Suprapubic skin (tissue), 4 donors: Measurements from ENCODE around the gene FOXF1. TPM values are rescaled to one million over a fixed set of nuclear protein-coding genes. Genes with fewer than 3 reads are reported as not detected.

Experiments used
- DNase-seq, 2 donors: peaks; one replicate each; pipeline ENCODE4 v3.0.0-alpha.2; 2019; ENCODE audit warnings: low spot score in 2 of 2
- H3K27ac ChIP-seq: fragments of 200-600 bp; sonication (generic); one replicate; pipeline ENCODE4 v1.5.1; 2019
- H3K27me3 ChIP-seq: fragments of 200-600 bp; sonication (generic); one replicate; pipeline ENCODE4 v1.5.1; 2019
- H3K36me3 ChIP-seq: fragments of 200-600 bp; sonication (generic); one replicate; pipeline ENCODE4 v1.5.1; 2019
- H3K4me1 ChIP-seq: fragments of 200-600 bp; sonication (generic); one replicate; pipeline ENCODE4 v1.5.1; 2019
- H3K4me3 ChIP-seq: fragments of 200-600 bp; sonication (generic); one replicate; pipeline ENCODE4 v1.5.1; 2019; ENCODE audit warnings: mild to moderate bottlenecking
- H3K9me3 ChIP-seq: fragments of 200-600 bp; sonication (generic); one replicate; pipeline ENCODE4 v1.5.1; 2019
- CTCF ChIP-seq, 2 donors: fragments of 200-600 bp in 1 of 2; fragments of 450-650 bp in 1 of 2; sonication (generic) in 1 of 2; IDR thresholded peaks; one replicate each; pipeline ENCODE4 v1.5.1; 2016 to 2019; ENCODE audit warnings: antibody characterized with exemption in 2 of 2, mild to moderate bottlenecking in 1 of 2, moderate library complexity in 1 of 2
- EP300 ChIP-seq: sonication (generic); formaldehyde crosslinking; IDR thresholded peaks from one replicate; pipeline ENCODE4 v1.6.1; 2017; ENCODE audit warnings: antibody characterized with exemption
- POLR2A ChIP-seq, 2 donors: fragments of 450-650 bp; IDR thresholded peaks; one replicate each; pipeline ENCODE4 v1.6.1; 2017; ENCODE audit warnings: antibody characterized with exemption in 2 of 2, mild to moderate bottlenecking in 2 of 2, moderate library complexity in 2 of 2
- POLR2AphosphoS5 ChIP-seq, 3 donors: sonication (generic); formaldehyde crosslinking; IDR thresholded peaks; one replicate each; pipeline ENCODE4 v1.6.1; 2017; ENCODE audit warnings: antibody characterized with exemption in 3 of 3
- WGBS: methylation state at CpG from one replicate; pipeline ENCODE4 v1.1.5; 2018; 5-methylcytosine and 5-hydroxymethylcytosine counted together
- total RNA-seq, 4 donors: library from RNA; depleted of rRNA; stranded (reverse); fragments of >200 nt; gene quantifications; one replicate each; pipeline ENCODE4 v1.1.0, GENCODE V29; 2016

The FOXF1 gene
- total RNA-seq, 4 donors from 2014 or later = 0.11 to 0.59 (median 0.21) TPM; not detected in 1

GRCh38 chr16:86512860-86513470 lies 2.6 kb downstream of the FOXF1 start:
- Histone ChIP-seq H3K27ac (no peak overlapping the region), H3K9me3 (no peaks in the 10 kb centered on the region), H3K27me3 (peaks cover 100% of the 10 kb centered on the region), H3K36me3 (no peaks in the 10 kb centered on the region), H3K4me1 (peaks cover 47% of the 10 kb centered on the region), H3K4me3 (no peak overlapping the region)
- 59% methylated on average over 29 of the region's 29 CpGs for WGBS
- DNase-seq = no peak
- TF ChIP-seq POLR2AphosphoS5 (IDR thresholded peaks at IDR 0.05) = no peak
- no peak for TF ChIP-seq POLR2A (IDR thresholded peaks at IDR 0.05)
- TF ChIP-seq CTCF (IDR thresholded peaks at IDR 0.05) = no peak
- no peak for TF ChIP-seq EP300

- H3K36me3 ChIP-seq = no peaks in the 10 kb centered on the region
- H3K4me3 ChIP-seq = no peak overlapping the region
Measured at GRCh38 chr16:86513471-86514277, 3.3 kb downstream of the FOXF1 start.

GRCh38 chr16:86514481-86515376 lies 4.4 kb downstream of the FOXF1 start:
- no peak overlapping the region for H3K4me3 ChIP-seq
- no peak for DNase-seq
- peaks cover 32% of the 10 kb centered on the region for H3K4me1 ChIP-seq
- no peaks in the 10 kb centered on the region for H3K9me3 ChIP-seq
- WGBS = 36% methylated on average over 18 of the region's 18 CpGs
- H3K27me3 ChIP-seq = peaks cover 100% of the 10 kb centered on the region
- TF ChIP-seq POLR2AphosphoS5 (IDR thresholded peaks at IDR 0.05) = no peak
- no peak for TF ChIP-seq EP300
- no peak for TF ChIP-seq CTCF (IDR thresholded peaks at IDR 0.05)
- no peak for TF ChIP-seq POLR2A (IDR thresholded peaks at IDR 0.05)
- H3K36me3 ChIP-seq = no peaks in the 10 kb centered on the region
- H3K27ac ChIP-seq = no peak overlapping the region

More at GRCh38 chr16:86513471-86514277, 3.3 kb downstream of the FOXF1 start:
- H3K27ac ChIP-seq = no peak overlapping the region
- DNase-seq = no peak
- H3K27me3 ChIP-seq = peaks cover 100% of the 10 kb centered on the region
- WGBS = 54% methylated on average over 35 of the region's 35 CpGs
- TF ChIP-seq EP300 = no peak
- TF ChIP-seq POLR2AphosphoS5 (IDR thresholded peaks at IDR 0.05) = no peak
- TF ChIP-seq CTCF (IDR thresholded peaks at IDR 0.05) = no peak
- no peak for TF ChIP-seq POLR2A (IDR thresholded peaks at IDR 0.05)
- peaks cover 40% of the 10 kb centered on the region for H3K4me1 ChIP-seq
- no peaks in the 10 kb centered on the region for H3K9me3 ChIP-seq

GRCh38 chr16:86515413-86515776 lies 5.1 kb downstream of the FOXF1 start:
- H3K4me3 ChIP-seq = no peak overlapping the region
- no peak for TF ChIP-seq EP300
- no peak for TF ChIP-seq POLR2A (IDR thresholded peaks at IDR 0.05)
- TF ChIP-seq CTCF (IDR thresholded peaks at IDR 0.05) = no peak
- no peak for TF ChIP-seq POLR2AphosphoS5 (IDR thresholded peaks at IDR 0.05)
- 53% methylated on average over 19 of the region's 29 CpGs for WGBS

More at GRCh38 chr16:86515413-86515776, 5.1 kb downstream of the FOXF1 start:
- Histone ChIP-seq H3K27ac (no peak overlapping the region), H3K36me3 (no peaks in the 10 kb centered on the region), H3K4me1 (peaks cover 32% of the 10 kb centered on the region), H3K9me3 (no peaks in the 10 kb centered on the region), H3K27me3 (peaks cover 97% of the 10 kb centered on the region)
- DNase-seq = no peak
